NT2/D1 (cell line): ENCODE data around the gene PPEF2.

ENCODE experiments used
- SUZ12 ChIP-seq: IDR thresholded peaks from 2 replicates; pipeline ENCODE4 v1.6.1; 2011; ENCODE audit not compliant: insufficient read length, insufficient read depth; ENCODE audit errors: extremely low read depth
- YY1 ChIP-seq: IDR thresholded peaks from 2 replicates; pipeline ENCODE4 v1.6.1; 2011; ENCODE audit not compliant: insufficient read length, insufficient read depth
- ZNF274 ChIP-seq: IDR thresholded peaks from 2 replicates; pipeline ENCODE4 v1.6.1; 2011; ENCODE audit warnings: mild to moderate bottlenecking, low read depth, low read length

DNA sequence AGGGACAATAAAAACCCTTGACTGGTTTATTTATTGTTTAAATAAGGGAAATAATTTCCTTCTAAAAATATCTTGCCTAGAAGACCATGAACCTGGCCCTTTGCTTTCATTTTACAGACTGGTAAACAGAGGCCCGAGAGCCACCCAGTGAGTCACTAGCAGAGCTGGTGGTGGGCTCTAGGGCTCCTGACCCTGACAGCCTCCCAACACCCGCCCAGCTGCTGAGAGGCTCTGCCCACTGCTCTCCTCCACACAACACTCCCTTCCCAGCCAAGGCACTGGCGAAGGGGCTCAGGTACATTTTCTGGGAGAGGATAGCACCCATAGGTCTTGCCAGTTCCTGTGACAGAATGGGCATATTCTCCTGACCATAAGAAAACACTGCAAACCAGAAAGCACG is 18.1 kb upstream of the PPEF2 start:
- TF ChIP-seq ZNF274 (no peak), SUZ12 (no peak), YY1 (no peak)
